Testis (tissue), 2 donors: ENCODE measurements around the gene TTLL10.

Experiments used
- POLR2A ChIP-seq: fragments of 450-650 bp; IDR thresholded peaks from one replicate; pipeline ENCODE4 v1.6.1; 2017; ENCODE audit warnings: antibody characterized with exemption, mild to moderate bottlenecking, moderate library complexity
- TF ChIP-seq, protein P1 (sequence below), 3 experiments: fragments of 450-650 bp in 2 of 3; fragments of 200-600 bp in 1 of 3; sonication (generic) in 1 of 3; IDR thresholded peaks; one replicate each; pipeline ENCODE4 v1.5.1; 2016 to 2019; ENCODE audit warnings: antibody characterized with exemption in 3 of 3, mild to moderate bottlenecking in 2 of 3, moderate library complexity in 1 of 3

DNA sequence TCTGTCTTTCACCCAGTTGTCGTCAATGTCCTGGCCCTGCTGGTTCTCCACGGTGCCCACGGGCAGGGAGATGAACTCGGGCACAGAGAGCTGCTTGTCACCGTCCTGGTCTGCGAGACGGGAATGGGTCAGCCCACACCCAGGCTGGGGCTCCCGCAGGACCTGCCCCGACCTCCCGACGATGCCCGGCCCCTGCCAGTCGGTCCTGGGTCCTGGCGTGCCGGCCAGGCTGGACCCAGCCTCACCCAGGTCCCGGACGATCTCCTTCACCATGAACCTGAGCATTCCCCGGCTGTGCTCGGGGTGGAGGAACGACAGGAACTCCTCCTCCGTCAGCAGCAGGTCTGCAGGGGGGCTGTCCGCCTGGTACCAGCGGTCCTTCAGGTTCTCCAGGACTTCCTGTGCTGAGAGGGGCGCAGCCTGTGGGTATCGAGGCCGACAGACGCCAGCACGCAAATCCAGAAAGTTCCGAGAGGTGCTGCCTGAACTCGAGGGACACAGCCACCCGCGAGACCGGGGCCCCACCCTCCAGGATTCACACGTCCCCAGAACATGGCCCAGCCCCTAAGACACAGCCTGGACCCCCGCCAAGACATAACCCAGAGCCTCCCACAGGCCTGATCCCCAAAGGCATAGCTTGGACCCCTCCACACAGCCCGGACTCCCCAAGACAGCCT is 45.0 kb downstream of the TTLL10 start:
- TF ChIP-seq, protein P1, sequence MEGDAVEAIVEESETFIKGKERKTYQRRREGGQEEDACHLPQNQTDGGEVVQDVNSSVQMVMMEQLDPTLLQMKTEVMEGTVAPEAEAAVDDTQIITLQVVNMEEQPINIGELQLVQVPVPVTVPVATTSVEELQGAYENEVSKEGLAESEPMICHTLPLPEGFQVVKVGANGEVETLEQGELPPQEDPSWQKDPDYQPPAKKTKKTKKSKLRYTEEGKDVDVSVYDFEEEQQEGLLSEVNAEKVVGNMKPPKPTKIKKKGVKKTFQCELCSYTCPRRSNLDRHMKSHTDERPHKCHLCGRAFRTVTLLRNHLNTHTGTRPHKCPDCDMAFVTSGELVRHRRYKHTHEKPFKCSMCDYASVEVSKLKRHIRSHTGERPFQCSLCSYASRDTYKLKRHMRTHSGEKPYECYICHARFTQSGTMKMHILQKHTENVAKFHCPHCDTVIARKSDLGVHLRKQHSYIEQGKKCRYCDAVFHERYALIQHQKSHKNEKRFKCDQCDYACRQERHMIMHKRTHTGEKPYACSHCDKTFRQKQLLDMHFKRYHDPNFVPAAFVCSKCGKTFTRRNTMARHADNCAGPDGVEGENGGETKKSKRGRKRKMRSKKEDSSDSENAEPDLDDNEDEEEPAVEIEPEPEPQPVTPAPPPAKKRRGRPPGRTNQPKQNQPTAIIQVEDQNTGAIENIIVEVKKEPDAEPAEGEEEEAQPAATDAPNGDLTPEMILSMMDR (IDR thresholded peaks at IDR 0.05): no peak
- TF ChIP-seq POLR2A: no peak
